Measurements from ENCODE around the gene CMIP.

The CMIP gene

GRCh38 chr16:81612351-81613163 is 167.9 kb downstream of the CMIP start:
- DNase-seq = no peak

DNA sequence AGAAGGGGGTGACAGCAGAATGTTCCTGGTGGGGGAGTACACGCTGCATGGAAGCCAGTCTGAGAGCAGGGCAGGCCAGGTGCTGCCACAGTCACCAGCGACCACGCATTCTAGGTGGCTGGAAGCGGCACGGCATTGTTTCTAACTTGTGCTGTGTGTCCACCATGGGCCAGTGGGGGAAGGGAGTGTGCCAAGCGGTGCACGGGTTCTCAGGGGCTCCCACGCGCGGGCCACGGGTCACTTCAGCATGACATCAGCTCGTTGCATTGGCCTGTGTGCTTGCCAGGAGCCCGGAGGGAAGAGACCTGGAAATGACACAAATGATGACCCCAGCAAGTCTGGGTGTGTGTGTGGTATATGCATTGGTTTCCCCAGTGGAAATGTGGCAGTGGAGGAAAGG is 169.6 kb downstream of the CMIP start:
- no peak for DNase-seq

- DNase-seq = no peak
Observed at GRCh38 chr16:81614654-81615359, 170.2 kb downstream of the CMIP start.

DNA sequence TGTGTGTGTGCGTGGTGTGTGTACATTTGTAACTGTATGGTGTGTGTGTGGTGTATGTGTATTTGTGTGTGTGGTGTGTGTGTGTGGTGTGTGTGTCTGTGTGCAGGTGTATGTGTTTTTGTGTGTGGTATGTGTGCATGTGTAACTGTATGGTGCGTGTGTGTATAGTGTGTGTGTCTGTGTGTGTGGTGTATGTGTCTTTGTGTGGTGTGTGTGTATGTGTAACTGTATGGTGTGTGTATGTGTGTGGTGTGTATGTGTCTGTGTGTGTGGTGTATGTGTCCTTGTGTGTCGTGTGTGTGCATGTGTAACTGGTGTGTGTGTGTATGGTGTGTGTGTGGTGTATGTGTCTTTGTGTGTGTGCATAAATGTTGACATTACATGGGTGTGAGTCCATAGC is 170.8 kb downstream of the CMIP start:
- DNase-seq = no peak

DNA sequence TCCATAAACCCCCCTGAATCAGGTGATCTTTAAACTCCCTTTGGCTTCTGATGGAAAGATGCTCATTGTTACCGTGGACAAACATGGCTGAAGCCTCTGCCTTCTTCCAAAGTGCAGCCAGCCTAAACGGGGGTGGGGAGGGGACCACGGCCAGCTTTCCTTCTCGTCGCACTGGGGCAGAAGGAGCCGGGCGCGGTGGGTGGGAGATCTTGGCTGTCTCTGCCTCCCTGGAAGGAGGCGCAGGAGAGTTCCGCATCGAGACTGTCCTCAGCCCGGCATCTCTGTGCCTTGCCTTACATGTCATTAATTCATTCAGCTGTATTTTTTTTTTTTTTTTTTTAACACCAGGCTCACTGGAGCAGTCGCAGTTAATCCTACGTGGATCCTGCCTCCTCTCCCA is 171.2 kb downstream of the CMIP start:
- DNase-seq = no peak

- no peak for DNase-seq
Observed at GRCh38 chr16:81616321-81617020, 171.9 kb downstream of the CMIP start.

- DNase-seq = no peak
Observed at GRCh38 chr16:81617021-81617346, 172.4 kb downstream of the CMIP start.

- no peak for DNase-seq
Observed at GRCh38 chr16:81618187-81618586, 173.6 kb downstream of the CMIP start.

GRCh38 chr16:81618661-81619060 is 174.1 kb downstream of the CMIP start:
- no peak for DNase-seq

DNA sequence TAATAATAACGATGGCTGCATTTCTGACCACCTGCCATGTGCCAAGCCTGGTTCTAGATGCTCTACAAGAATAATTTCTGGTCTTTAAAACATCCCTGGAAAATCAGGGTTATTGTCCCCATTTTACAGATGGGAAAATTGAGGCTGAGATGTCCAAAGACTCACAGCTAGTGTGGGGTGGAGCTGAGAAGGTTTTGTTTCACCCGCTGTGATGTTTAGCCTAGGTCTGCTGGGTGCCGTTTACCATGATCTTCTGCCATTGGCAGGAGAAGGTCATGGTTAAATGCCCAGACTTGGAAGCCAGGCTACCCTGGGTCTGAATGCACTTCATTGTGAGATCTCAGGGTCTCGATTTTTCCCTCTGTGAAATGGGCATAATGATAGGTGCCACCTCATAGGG is 175.4 kb downstream of the CMIP start:
- DNase-seq = no peak

DNA sequence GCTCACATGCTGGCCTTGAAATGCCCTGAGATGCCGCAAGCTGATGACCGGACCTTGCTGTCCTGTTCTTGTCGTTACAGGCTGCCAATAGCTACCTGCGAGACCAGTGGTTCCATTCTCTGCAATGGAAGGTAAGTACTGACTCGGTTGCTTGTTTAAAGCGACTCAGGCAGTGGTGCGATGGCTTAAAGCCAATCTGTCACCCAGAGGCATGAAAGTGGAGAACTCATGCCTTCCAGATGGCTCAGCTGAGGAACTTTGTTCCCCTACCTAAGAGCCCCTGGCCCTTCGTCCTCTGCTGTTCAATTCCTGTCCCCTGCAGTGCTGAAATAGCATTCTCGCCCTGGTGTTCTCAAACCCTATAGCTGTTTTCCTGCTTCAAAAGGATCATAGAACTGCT is 176.2 kb downstream of the CMIP start:
- DNase-seq = no peak

DNA sequence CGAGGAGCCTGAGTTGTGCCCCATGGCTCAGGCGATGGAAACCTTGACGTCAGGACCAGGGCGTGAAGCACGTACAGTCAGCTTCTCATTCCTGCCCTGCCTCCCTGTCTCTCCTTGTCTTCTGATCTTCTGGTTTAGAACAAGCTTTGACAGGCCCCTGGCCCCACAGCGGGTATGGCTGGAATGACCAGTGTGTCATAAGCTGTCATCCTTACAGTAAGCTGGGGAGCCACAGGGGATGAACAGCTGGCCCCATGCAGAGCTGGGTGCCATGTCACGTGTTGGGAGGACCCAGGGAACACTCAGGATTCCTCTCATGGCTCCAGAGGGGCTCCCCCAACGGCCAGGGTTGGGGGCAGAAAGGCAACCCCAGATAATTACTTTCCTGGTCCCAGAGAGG is 176.9 kb downstream of the CMIP start:
- DNase-seq = no peak

GRCh38 chr16:81623365-81624102 is 178.9 kb downstream of the CMIP start:
- peak; percentile 79 for DNase-seq

DNA sequence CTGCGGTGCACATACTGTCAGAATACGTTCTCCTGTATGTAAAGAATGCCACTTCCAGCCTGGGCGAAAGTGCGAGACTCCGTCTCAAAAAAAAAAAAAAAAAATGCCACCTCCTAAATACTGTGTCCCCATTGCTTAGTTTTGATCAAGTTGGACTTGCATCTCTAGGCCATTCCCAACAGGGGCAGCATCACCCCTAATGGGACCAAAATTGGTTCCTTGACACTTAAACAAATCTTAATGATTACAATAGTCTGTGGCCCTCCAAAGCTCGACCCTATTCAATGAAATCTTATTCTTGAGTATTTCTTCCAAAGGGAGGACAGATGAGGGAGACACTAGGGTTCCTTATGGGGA is 179.8 kb downstream of the CMIP start:
- no peak for DNase-seq

DNA sequence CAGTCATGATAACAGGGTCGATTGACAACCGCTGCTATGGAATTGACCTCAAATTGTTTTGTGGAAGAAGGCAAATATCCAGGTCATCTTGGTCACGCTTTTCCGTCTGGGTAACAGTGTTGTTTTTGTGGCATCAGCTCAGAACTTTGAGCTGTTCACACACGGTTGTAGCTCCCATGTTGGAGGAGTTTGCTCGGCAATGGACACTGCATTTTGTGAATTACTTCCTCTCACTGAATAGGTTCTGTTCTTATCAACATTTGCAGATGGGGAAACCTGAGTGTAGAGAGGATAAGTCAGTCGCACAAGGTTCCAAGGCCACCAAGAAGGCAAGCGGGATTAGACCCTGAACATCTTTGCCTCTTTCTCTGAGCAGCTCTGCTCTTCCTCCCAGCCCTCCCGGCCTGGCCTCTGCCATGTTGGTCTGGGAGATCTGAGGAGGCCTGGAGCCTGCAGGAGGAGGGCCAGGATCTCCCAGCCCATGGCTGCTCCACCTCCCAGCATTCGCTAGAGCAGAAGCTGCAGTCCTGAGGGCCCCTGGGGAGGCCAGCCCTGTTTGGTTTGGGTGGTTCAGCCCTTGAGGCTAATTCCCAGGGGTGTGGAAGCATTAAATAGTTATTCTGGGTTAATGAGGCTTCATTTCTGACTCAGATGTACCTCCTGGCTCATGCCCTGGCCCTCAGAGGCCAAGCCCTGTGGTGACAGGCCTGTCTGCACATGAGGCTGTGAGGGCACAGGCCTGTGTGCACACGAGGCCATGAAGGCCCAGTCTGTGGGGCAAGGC is 180.3 kb downstream of the CMIP start:
- DNase-seq = no peak

- DNase-seq = no peak
Observed at GRCh38 chr16:81625544-81626153, 181.0 kb downstream of the CMIP start.

DNA sequence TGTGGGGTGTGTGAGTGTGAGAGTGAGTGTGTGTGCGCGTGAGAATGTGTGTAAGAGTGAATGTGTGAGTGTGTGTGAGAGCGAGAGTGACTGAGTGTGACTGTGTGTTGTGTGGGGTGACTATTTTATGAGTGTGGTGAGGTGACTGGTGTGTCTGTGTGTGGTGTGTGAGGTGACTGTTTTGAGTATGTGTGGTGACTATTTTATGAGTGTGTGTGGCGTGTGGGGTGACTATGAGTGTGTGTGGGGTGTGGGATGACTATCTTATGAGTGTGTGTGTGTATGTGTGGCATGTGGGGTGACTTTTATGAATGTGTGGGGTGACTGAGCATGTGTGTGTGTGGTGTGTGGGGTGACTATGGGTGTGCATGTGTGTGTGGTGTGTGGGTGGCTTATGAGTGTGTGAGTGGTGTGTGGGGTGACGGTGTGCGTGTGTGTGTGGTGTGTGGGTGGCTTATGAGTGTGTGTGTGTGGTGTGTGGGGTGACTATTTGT is 181.6 kb downstream of the CMIP start:
- DNase-seq = no peak

GRCh38 chr16:81627024-81627423 is 182.4 kb downstream of the CMIP start:
- DNase-seq = no peak

GRCh38 chr16:81627729-81628244 is 183.2 kb downstream of the CMIP start:
- no peak for DNase-seq

DNA sequence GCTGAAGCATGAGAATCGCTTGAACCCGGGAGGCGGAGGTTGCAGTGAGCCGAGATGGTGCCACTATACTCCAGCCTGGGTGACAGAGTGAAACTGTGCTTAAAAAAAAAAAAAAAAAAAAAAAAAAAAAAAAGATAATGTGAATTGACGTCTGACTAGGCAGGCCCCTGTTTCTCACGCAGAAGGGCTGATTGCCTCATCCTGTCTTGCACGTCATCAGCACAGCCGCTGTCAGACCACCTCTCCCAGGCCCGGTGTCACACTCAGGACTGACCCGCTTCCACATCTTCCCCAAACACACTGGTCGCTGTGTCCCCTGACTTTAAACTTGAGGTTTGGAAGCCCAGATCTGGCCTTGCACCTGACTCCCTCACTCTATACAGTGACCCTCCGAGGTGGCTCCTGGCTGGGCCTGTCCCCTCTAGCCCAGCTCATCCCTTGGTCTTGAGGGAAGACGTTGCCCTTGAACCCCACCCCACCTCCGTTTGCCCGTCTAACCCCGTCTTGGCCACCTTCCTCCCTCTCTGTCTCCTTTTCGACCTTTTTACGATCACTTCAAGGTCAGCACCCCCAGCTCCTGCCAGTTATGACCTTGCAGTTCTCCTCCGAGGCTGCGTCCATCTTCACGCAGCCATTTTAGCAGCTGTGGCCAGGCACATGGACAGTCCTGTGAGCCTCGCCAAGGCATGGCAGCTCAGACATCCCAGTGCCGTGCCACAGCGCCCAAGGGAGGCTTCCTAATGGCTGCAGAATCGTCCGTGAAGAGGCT is 184.6 kb downstream of the CMIP start:
- no peak for DNase-seq

All from NCI-H1694 (cell line).